Liver (tissue), 9 donors: ENCODE measurements around the gene IKZF1. TPM values are rescaled to one million over a fixed set of nuclear protein-coding genes. Genes with fewer than 3 reads are reported as not detected.

Experiments
- DNase-seq: peaks from one replicate; pipeline ENCODE4 v3.0.0-alpha.2; 2017; ENCODE audit warnings: low spot score
- H3K27ac ChIP-seq, 2 donors: one replicate each; pipeline ENCODE4 v1.7.0; 2013; ENCODE audit warnings: inconsistent platforms in 2 of 2, low read length in 2 of 2, control low read depth in 1 of 2, low read depth in 1 of 2, mild to moderate bottlenecking in 1 of 2
- H3K27me3 ChIP-seq, 4 donors: one replicate each; pipeline versions ENCODE4 v1.6.1 to v1.7.0; 2013; ENCODE audit warnings: low read length in 3 of 4, inconsistent platforms in 1 of 4, mild to moderate bottlenecking in 1 of 4, moderate library complexity in 1 of 4; ENCODE audit not compliant: control insufficient read depth in 4 of 4, insufficient read depth in 4 of 4
- H3K36me3 ChIP-seq, 4 donors: one replicate each; pipeline versions ENCODE4 v1.6.1 to v1.7.0; 2013; ENCODE audit warnings: low read length in 3 of 4, mild to moderate bottlenecking in 3 of 4, low read depth in 1 of 4, moderate library complexity in 1 of 4; ENCODE audit not compliant: control insufficient read depth in 4 of 4, insufficient read depth in 3 of 4
- H3K4me1 ChIP-seq, 4 donors: one replicate each; pipeline versions ENCODE4 v1.6.1 to v1.7.0; 2013; ENCODE audit warnings: low read length in 3 of 4, mild to moderate bottlenecking in 3 of 4, moderate library complexity in 1 of 4; ENCODE audit not compliant: control insufficient read depth in 4 of 4, insufficient read depth in 4 of 4
- H3K4me3 ChIP-seq, 3 donors: one replicate each; pipeline versions ENCODE4 v1.6.1 to v1.7.0; 2013; ENCODE audit warnings: low read length in 3 of 3, control low read depth in 1 of 3, low read depth in 1 of 3, mild to moderate bottlenecking in 1 of 3
- H3K9ac ChIP-seq, 2 donors: one replicate each; pipeline ENCODE4 v1.7.0; 2013; ENCODE audit warnings: low read length in 2 of 2, mild to moderate bottlenecking in 2 of 2, moderate library complexity in 2 of 2, control low read depth in 1 of 2, low read depth in 1 of 2
- H3K9me3 ChIP-seq, 4 donors: one replicate each; pipeline versions ENCODE4 v1.6.1 to v1.7.0; 2013; ENCODE audit warnings: low read length in 3 of 4; ENCODE audit not compliant: control insufficient read depth in 4 of 4
- ATF3 ChIP-seq: IDR thresholded peaks from 2 replicates; pipeline ENCODE4 v1.6.1; 2016; ENCODE audit warnings: antibody characterized with exemption
- CTCF ChIP-seq: fragments of 150-350 bp; IDR thresholded peaks from 2 replicates; pipeline ENCODE4 v1.5.1; 2017; ENCODE audit warnings: improper control_type of control experiment, low read depth, low read length; ENCODE audit not compliant: missing input control
- EGR1 ChIP-seq, 2 donors: IDR thresholded peaks; 2 replicates each; pipeline ENCODE4 v1.6.1; 2016 to 2018; ENCODE audit warnings: antibody characterized with exemption in 2 of 2, low read depth in 2 of 2
- FOXA1 ChIP-seq: IDR thresholded peaks from 2 replicates; pipeline ENCODE4 v1.6.1; 2016; ENCODE audit warnings: antibody characterized with exemption
- FOXA2 ChIP-seq: IDR thresholded peaks from 2 replicates; pipeline ENCODE4 v1.6.1; 2016; ENCODE audit warnings: antibody characterized with exemption
- HNF4A ChIP-seq, 2 donors: conservative IDR thresholded peaks; 2 replicates each; pipeline ENCODE4 v1.6.1; 2016; ENCODE audit warnings: antibody characterized with exemption in 2 of 2, mild to moderate bottlenecking in 2 of 2
- JUND ChIP-seq, 2 donors: IDR thresholded peaks; 2 replicates each; pipeline ENCODE4 v1.6.1; 2016; ENCODE audit warnings: antibody characterized with exemption in 2 of 2
- MAX ChIP-seq: IDR thresholded peaks from 2 replicates; pipeline ENCODE4 v1.6.1; 2016; ENCODE audit warnings: antibody characterized with exemption
- REST ChIP-seq: IDR thresholded peaks from 2 replicates; pipeline ENCODE4 v1.6.1; 2016; ENCODE audit warnings: antibody characterized with exemption, mild to moderate bottlenecking
- YY1 ChIP-seq: IDR thresholded peaks from 2 replicates; pipeline ENCODE4 v1.6.1; 2016; ENCODE audit warnings: antibody characterized with exemption, mild to moderate bottlenecking
- ZBTB33 ChIP-seq: IDR thresholded peaks from 2 replicates; pipeline ENCODE4 v1.6.1; 2016; ENCODE audit warnings: antibody characterized with exemption
- WGBS: extraction: QIAGEN DNeasy Blood & Tissue Kit; methylation state at CpG from one replicate; pipeline ENCODE4 v1.1.7; 2013; 5-methylcytosine and 5-hydroxymethylcytosine counted together
- polyA plus RNA-seq, 2 donors: library from polyadenylated mRNA; stranded (reverse) in 1 of 2; unstranded in 1 of 2; fragments of 200-250 nt in 1 of 2; fragments of >200 nt in 1 of 2; fragmentation: Nextera tagmentation in 1 of 2; extraction: Ambion mirVana in 1 of 2; gene quantifications; one replicate each; pipeline versions ENCODE4 v1.2.1 to v1.2.3, GENCODE V29; 2013 to 2015
- total RNA-seq, 2 donors: library from RNA; depleted of rRNA; stranded (reverse); fragments of >200 nt; gene quantifications; one replicate each; pipeline ENCODE4 v1.2.3, GENCODE V29; 2014
- donor health status: healthy.
- donor health status: healthy.
- donor health status: healthy.
- donor health status: healthy.
- donor health status: healthy.

IKZF1 gene
- total and polyA plus RNA-seq, 4 donors = 1.6 to 43.5 (median 6.2) TPM

GRCh38 chr7:50268223-50268622 lies 36.3 kb upstream of the IKZF1 start:
- no peaks in the 10 kb centered on the region for H3K4me1 ChIP-seq
- WGBS = 72% methylated on average over 4 of the region's 4 CpGs
- no peak overlapping the region for H3K27ac ChIP-seq

More at GRCh38 chr7:50268223-50268622, 36.3 kb upstream of the IKZF1 start:
- Histone ChIP-seq H3K36me3 (no peaks in the 10 kb centered on the region), H3K4me3 (no peak overlapping the region), H3K27me3 (no peaks in the 10 kb centered on the region), H3K9me3 (no peaks in the 10 kb centered on the region), H3K9ac (no peak overlapping the region)
- no peak for TF ChIP-seq YY1
- TF ChIP-seq REST = no peak
- no peak for TF ChIP-seq HNF4A (conservative IDR thresholded peaks at IDR 0.05)
- no peak for TF ChIP-seq FOXA1
- TF ChIP-seq ATF3 = no peak
- TF ChIP-seq MAX = no peak
- TF ChIP-seq JUND (IDR thresholded peaks at IDR 0.05) = no peak
- TF ChIP-seq EGR1 (IDR thresholded peaks at IDR 0.05; ENCODE audit: low read depth in 2 of 2) = no peak
- no peak for TF ChIP-seq ZBTB33
- no peak for TF ChIP-seq FOXA2
- no peak for TF ChIP-seq CTCF
- DNase-seq = no peak
